ENCODE measurements around the gene SNX18.

Gene SNX18

GRCh38 chr5:54491326-54491725 lies 26.2 kb upstream of the SNX18 start:
- no peaks in the 10 kb centered on the region for H3K9me3 ChIP-seq (ENCODE audit: control insufficient read depth, low read length)
- no peak overlapping the region for H2AFZ ChIP-seq
- no peak overlapping the region for H3K27ac ChIP-seq
- no peaks in the 10 kb centered on the region for H3K27me3 ChIP-seq (ENCODE audit: control insufficient read depth, insufficient read depth, low read length)
- no peak overlapping the region for H3K9ac ChIP-seq
- no peaks in the 10 kb centered on the region for H3K36me3 ChIP-seq (ENCODE audit: control insufficient read depth, insufficient read depth, low read length)
- no peaks in the 10 kb centered on the region for H3K79me2 ChIP-seq
- H3K4me1 ChIP-seq, result no peaks in the 10 kb centered on the region
- no peak overlapping the region for H3K4me2 ChIP-seq (ENCODE audit: low read length)
- H3K4me3 ChIP-seq (ENCODE audit: low read depth, low read length), result no peak overlapping the region
- TF ChIP-seq CTCF (IDR thresholded peaks at IDR 0.05), result no peak

- Histone ChIP-seq H3K36me3 (ENCODE audit: control insufficient read depth, insufficient read depth, low read length) (no peaks in the 10 kb centered on the region), H3K27ac (no peak overlapping the region), H3K4me2 (ENCODE audit: low read length) (no peak overlapping the region), H3K79me2 (no peaks in the 10 kb centered on the region), H2AFZ (no peak overlapping the region), H3K9ac (no peak overlapping the region), H3K9me3 (ENCODE audit: control insufficient read depth, low read length) (no peaks in the 10 kb centered on the region), H3K27me3 (ENCODE audit: control insufficient read depth, insufficient read depth, low read length) (no peaks in the 10 kb centered on the region), H3K4me1 (no peaks in the 10 kb centered on the region), H3K4me3 (ENCODE audit: low read depth, low read length) (no peak overlapping the region)
- TF ChIP-seq CTCF (IDR thresholded peaks at IDR 0.05), result no peak
These were observed 25.4 kb upstream of the SNX18 start for GRCh38 chr5:54492178-54492577.

GRCh38 chr5:54495027-54495426 lies 22.5 kb upstream of the SNX18 start:
- H3K36me3 ChIP-seq (ENCODE audit: control insufficient read depth, insufficient read depth, low read length), result no peaks in the 10 kb centered on the region
- H3K4me3 ChIP-seq (ENCODE audit: low read depth, low read length), result no peak overlapping the region
- no peak overlapping the region for H2AFZ ChIP-seq
- H3K27me3 ChIP-seq (ENCODE audit: control insufficient read depth, insufficient read depth, low read length), result no peaks in the 10 kb centered on the region
- no peaks in the 10 kb centered on the region for H3K9me3 ChIP-seq (ENCODE audit: control insufficient read depth, low read length)
- no peak overlapping the region for H3K4me2 ChIP-seq (ENCODE audit: low read length)
- H3K9ac ChIP-seq, result no peak overlapping the region
- no peak overlapping the region for H3K27ac ChIP-seq
- H3K79me2 ChIP-seq, result no peaks in the 10 kb centered on the region
- no peaks in the 10 kb centered on the region for H3K4me1 ChIP-seq
- no peak for TF ChIP-seq CTCF (IDR thresholded peaks at IDR 0.05)

GRCh38 chr5:54514291-54514690 lies 3.3 kb upstream of the SNX18 start:
- Histone ChIP-seq H2AFZ (peak overlapping the region; percentile 27), H3K9me3 (ENCODE audit: control insufficient read depth, low read length) (no peaks in the 10 kb centered on the region), H3K9ac (no peak overlapping the region), H3K4me2 (ENCODE audit: low read length) (no peak overlapping the region), H3K27ac (no peak overlapping the region), H3K27me3 (ENCODE audit: control insufficient read depth, insufficient read depth, low read length) (no peaks in the 10 kb centered on the region), H3K4me3 (ENCODE audit: low read depth, low read length) (no peak overlapping the region), H3K79me2 (peaks cover 12% of the 10 kb centered on the region), H3K36me3 (ENCODE audit: control insufficient read depth, insufficient read depth, low read length) (no peaks in the 10 kb centered on the region), H3K4me1 (peaks cover 4% of the 10 kb centered on the region)
- TF ChIP-seq CTCF (IDR thresholded peaks at IDR 0.05), result no peak

GRCh38 chr5:54514841-54515432 lies 2.6 kb upstream of the SNX18 start:
- peaks cover 11% of the 10 kb centered on the region for H3K4me1 ChIP-seq
- H3K4me3 ChIP-seq (ENCODE audit: low read depth, low read length), result no peak overlapping the region
- no peak for TF ChIP-seq CTCF (IDR thresholded peaks at IDR 0.05)
- H3K4me2 ChIP-seq (ENCODE audit: low read length), result no peak overlapping the region
- H3K79me2 ChIP-seq, result peaks cover 19% of the 10 kb centered on the region
- H2AFZ ChIP-seq, result peak overlapping the region; percentile 27
- H3K27ac ChIP-seq, result no peak overlapping the region
- H3K36me3 ChIP-seq (ENCODE audit: control insufficient read depth, insufficient read depth, low read length), result no peaks in the 10 kb centered on the region
- H3K9me3 ChIP-seq (ENCODE audit: control insufficient read depth, low read length), result no peaks in the 10 kb centered on the region
- no peaks in the 10 kb centered on the region for H3K27me3 ChIP-seq (ENCODE audit: control insufficient read depth, insufficient read depth, low read length)
- H3K9ac ChIP-seq, result no peak overlapping the region
